Glomerular visceral epithelial cell (primary cell): ENCODE results near the gene PSTPIP1.
A peak's percentile ranks its signal among the peaks of the same experiment; 100 is the strongest.

Experiments used
- DNase-seq: peaks from one replicate; pipeline ENCODE4 v3.0.0-alpha.2; 2016; ENCODE audit errors: extremely low spot score

The PSTPIP1 gene

GRCh38 chr15:77042955-77043920, 48.3 kb downstream of the PSTPIP1 start:
- no peak for DNase-seq

GRCh38 chr15:77044228-77045042, 49.5 kb downstream of the PSTPIP1 start:
- DNase-seq: no peak

DNA sequence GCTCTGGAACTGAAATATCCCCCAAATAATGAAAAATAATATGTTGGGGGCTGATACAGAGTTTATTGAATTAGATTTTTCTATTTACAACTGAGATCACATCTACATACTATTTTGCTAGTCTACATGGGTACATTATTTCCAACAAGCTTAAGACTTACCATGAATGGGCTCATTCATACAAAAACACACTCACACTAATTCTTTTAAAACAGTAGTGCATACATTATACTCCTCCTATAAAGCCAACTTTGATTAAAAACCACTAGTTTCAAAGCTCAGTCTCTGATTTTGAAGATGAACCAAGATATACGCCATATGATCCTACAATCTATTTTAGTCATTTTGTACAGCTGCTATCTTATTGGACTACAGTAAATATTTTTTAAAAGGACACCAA, 51.1 kb downstream of the PSTPIP1 start:
- no peak for DNase-seq

DNA sequence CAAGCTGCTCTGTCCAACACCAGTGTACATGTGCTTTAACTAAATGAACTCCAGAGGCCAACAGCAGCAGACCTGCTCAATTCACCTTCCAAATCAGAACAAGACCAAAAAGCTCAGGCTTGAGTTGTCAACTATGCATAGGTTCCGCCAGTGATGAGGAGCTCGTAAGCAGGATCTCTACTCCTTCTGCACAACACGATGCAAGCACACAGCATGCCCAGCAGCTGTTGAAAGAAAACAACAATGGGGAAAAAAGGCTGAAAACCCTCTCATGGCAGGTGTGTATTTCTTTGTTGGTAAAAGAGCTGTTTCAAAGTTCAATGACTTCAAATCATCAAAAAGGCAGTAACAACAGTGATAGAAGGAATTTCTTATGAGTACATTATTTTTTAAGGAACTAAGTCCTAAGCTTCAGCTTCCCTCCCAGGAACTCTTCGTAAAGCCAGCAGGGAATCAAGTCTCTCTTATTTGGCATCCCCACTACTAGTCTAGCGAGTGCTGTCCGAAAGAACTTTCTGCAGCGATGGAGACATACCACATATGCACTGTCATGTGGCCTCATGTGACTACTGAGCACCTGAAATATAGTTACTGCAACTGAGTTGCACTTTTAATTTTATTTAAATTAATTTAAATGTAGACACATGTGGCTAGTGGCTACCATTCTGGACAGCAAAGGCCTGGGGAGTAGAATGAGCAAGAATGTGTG, 51.9 kb downstream of the PSTPIP1 start:
- DNase-seq: no peak

DNA sequence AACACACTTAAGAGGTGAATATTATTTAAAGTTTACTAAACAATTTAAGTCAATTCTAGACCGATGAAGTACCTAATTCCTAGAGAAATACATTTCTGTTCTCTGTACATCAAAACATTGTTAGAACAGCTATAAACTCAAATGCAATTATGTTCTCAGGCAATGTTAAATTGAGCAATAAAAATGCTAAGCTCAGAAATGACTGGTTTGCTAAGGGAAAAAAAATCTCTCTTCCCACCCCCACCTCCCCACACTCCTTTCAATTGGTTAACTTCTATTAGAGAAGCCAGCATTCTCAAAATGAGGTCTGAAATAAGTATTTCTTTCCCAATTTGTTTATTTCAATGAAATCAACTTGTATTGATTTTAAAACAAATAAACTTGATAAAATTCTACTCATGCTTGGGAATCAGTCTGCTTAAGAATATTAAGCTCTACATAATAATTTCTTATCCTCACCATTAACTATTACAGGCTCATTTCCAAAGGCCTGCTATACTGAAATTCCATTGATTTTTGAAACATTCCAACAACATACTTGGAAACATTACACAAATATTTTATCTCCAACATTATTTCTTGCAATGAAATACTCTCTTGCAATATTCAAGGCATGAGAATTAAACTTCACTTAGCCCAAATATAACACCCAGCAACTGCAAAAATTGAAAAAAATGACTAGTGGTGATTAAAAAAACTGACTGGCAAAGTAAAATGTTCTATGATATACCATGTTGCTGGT, 53.4 kb downstream of the PSTPIP1 start:
- no peak for DNase-seq

- no peak for DNase-seq
Observed at GRCh38 chr15:77052556-77052955, 57.6 kb downstream of the PSTPIP1 start.

DNA sequence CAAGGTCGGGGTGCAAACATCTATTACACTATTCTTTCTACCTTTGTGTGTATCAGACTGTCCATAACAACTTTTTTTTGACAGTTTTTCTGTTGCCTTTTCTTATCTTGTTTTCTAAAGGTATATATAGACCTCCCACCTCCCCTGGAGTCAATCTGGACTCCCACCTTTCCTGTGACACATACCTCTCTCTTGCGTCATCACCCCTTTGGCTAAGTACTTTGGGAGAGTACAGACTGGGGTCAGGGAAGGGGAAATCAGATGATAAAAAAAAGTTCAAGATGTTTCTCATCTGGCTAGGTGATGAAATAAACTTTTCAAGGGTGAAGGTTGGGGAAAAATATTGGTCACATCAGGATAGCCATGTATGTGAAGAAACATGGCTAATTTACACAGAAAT, 58.8 kb downstream of the PSTPIP1 start:
- no peak for DNase-seq

DNA sequence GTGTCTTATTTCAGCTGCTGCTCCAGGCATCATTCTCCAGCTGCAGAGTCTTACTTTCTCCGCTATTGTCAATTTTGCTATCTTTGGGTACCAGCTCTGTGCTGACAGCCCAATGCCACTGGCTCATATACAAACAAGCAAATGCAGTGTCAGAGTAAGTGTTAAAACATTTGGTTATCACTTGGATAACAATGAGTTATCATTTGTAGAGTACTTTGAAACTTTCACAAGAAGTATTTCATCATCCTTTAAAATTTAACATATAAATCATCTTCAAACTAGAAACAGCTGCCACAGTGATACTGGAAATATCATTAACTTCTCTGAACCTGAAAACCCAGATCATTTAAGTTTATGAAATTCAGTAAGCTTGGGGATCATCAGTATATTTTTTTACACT, 62.1 kb downstream of the PSTPIP1 start:
- DNase-seq: no peak

DNA sequence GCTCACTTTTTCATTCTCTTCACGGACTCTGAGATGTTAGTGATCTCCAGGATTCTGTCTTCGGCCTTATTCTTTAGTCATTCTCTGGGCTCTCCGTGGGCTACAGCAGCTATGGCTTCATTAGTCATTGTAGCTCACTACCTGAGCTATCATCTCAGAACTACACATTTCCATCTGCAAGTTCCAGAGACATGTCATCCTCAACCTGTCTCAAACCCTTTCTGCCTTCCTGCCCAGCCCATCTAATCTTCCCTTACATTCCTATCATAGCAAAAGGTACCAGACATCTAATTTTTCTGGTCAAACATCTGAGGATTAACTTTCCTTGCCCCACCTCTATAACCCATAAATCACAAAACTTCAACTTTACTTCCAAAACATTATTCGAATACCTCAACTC, 62.8 kb downstream of the PSTPIP1 start:
- no peak for DNase-seq

DNA sequence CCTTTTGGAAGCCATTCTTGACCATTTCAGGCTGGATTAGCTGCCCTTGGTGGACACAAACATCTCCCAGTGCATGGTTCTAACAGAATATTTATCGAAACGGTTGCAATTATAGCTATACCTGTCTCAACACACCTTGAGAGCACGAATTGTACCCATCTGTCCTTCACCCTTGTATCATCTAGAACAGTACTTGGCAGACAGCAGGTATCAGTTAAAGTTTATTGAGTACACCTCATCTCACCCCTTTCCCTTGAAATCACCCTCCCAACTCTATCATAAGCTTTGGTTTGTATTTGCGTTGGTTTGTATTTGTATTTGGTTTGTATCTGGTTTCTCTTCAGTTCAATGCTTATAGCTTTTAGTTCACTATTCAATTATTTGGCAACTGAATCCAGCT, 63.5 kb downstream of the PSTPIP1 start:
- no peak for DNase-seq

DNA sequence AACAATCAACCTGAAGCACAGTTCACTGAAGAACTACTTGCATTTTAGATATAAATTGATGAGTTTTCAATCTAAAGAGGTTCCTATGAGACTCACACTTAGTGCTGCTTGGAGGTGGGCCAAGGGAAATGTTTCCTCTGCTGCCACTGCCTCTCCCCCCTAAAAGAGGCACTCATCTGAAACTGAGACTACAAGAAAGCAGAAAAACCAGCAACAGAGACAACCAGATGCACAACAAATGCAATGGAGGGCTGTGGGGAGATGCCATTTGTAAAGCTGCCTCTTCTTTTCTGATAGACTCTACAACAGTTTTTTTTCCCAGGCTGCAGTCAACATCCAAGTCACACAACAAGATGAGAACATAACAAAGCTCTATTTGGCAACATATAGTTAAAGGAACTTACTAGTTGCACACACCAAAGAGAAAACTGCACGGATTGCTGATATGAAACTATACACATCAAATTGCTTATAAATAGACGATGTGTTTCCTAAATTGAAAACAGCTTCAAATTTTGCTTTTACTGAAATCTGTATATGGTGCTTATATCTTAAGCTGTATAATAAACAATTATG, 64.9 kb downstream of the PSTPIP1 start:
- no peak for DNase-seq

GRCh38 chr15:77060546-77060945, 65.6 kb downstream of the PSTPIP1 start:
- DNase-seq: no peak

DNA sequence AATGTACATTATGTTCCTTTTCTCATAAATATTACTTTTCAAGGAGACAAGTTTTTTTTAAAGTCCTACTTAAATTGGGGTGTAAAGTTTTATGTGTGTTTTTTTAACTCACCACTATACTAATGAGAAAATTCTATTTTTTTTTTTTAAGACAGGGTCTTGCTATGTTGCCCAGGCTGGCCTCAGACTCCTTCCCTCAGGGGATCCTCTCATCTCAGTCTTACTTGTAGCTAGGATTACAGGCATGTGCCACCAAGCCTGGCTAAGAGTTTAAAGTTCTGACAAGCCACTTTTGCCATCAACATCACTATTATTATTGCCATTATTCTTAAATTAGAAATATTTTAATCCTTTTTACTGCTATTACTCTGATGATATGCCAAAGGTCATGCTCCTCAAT, 68.3 kb downstream of the PSTPIP1 start:
- DNase-seq: no peak

DNA sequence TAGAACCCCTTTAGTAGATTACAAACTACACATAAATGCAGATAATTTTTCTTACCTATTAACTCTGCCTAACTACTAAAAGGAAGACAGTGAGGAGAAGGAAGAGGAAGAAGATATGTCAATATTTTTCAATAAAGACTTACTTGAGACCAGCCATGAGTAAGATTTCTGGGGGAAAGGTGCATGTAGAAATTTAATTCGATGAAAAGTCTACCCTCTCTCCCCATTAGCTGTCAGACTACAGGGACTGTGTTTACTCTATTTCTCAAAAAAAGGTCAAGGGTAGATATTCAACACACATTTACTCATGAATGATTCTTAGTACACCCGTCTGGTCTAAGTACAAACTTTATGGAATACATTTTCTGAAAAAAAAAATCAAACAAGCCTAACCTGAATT, 69.1 kb downstream of the PSTPIP1 start:
- no peak for DNase-seq

GRCh38 chr15:77064539-77065308, 69.8 kb downstream of the PSTPIP1 start:
- peak; percentile 40 for DNase-seq

- no peak for DNase-seq
Observed at GRCh38 chr15:77066971-77067690, 72.2 kb downstream of the PSTPIP1 start.

- no peak for DNase-seq
Observed at GRCh38 chr15:77067691-77068367, 72.9 kb downstream of the PSTPIP1 start.

DNA sequence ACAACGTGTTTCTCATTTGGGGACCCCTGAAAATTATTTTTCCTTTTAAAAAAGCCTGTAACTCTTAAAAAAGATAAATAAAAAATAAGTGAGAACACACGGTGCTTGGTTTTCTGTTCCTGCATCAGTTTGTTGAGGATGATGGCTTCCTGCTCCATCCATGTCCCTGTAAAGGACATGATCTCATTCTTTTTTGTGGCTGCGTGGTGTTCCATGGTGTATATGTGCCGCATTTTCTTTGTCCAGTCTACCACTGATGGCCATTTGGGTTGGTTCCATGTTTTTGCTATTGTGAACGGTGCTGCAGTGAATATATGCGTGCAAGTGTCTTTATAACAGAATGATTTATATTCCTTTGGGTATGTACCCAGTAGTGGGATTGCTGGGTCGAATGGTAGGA, 73.7 kb downstream of the PSTPIP1 start:
- no peak for DNase-seq

- DNase-seq: peak; percentile 37
Observed at GRCh38 chr15:77069521-77070121, 74.7 kb downstream of the PSTPIP1 start.
